ENCODE results near the gene KLHL29. TPM values are rescaled to one million over a fixed set of nuclear protein-coding genes. Genes with fewer than 3 reads are reported as not detected.

KLHL29 gene
- total RNA-seq, 1 donor from 2014 or later, result 15.1 TPM

DNA sequence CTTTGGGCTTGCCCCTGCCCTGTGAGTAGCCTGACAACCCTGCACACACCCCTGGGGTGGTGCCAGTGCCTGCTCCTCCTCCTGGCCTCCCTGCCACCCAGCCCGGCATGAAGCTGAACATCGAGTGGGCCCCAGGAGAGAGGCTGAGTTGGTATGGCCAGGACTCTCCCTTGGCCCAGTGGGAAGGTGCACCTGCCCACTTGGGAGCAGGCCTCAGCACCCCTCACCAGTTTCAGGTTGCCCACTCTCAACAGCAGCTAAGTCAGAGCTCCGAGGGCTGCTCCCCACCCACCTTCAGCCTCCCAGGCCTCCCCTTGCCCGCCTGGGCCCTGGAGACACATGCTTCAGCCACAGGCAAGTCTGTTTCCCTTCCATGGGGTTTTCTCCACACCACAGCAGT, 203.1 kb downstream of the KLHL29 start:
- intact Hi-C loops (cut with DNase I), result no loop called here
- TF ChIP-seq, protein P1, sequence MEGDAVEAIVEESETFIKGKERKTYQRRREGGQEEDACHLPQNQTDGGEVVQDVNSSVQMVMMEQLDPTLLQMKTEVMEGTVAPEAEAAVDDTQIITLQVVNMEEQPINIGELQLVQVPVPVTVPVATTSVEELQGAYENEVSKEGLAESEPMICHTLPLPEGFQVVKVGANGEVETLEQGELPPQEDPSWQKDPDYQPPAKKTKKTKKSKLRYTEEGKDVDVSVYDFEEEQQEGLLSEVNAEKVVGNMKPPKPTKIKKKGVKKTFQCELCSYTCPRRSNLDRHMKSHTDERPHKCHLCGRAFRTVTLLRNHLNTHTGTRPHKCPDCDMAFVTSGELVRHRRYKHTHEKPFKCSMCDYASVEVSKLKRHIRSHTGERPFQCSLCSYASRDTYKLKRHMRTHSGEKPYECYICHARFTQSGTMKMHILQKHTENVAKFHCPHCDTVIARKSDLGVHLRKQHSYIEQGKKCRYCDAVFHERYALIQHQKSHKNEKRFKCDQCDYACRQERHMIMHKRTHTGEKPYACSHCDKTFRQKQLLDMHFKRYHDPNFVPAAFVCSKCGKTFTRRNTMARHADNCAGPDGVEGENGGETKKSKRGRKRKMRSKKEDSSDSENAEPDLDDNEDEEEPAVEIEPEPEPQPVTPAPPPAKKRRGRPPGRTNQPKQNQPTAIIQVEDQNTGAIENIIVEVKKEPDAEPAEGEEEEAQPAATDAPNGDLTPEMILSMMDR (IDR thresholded peaks at IDR 0.05), result no peak
- Histone ChIP-seq H3K4me3 (no peak overlapping the region), H3K36me3 (no peaks in the 10 kb centered on the region), H3K27me3 (no peaks in the 10 kb centered on the region), H3K4me1 (no peaks in the 10 kb centered on the region), H3K27ac (no peak overlapping the region), H3K9me3 (no peaks in the 10 kb centered on the region)
- ATAC-seq (peak; percentile 8), DNase-seq (peak; percentile 51)

DNA sequence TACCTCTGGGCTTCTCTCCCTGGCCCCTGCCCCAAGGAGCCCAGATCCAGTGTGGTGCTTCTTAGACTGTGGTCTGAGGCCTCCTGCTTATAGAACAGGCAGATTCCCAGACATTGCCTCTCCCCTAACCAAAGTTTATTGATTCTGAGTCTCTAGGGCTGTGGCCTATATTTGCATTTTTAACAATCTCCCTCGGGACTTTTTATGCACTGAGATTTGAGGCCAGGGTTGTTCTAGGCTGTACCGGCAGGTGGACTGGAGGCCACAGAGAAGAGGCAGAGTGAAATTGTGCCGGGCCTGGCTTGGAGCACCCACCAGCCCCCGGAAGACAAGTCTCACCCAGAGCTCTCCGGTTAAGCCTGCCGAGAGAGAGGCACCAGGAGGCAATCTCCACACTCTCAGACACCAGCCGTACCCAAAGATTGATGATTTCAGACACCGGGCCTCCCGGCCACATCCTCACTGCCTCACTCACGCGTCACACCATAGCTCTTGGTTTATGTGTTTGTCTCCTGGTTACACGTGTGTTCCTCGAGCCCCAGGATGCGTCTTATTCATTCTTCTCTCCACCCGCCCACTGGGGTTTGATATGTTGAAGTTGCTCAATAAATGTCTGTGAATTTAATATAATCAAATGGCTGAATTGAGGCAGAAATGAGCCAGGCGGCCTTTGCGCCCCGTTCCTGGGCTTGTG, 203.7 kb downstream of the KLHL29 start:
- no peaks in the 10 kb centered on the region for H3K27me3 ChIP-seq
- no peaks in the 10 kb centered on the region for H3K4me1 ChIP-seq
- H3K9me3 ChIP-seq, result no peaks in the 10 kb centered on the region
- TF ChIP-seq, protein P1 (IDR thresholded peaks at IDR 0.05), result no peak
- DNase-seq, result peak; percentile 16
- no peak overlapping the region for H3K4me3 ChIP-seq
- intact Hi-C loops (cut with DNase I), result no loop called here
- no peak for ATAC-seq
- no peaks in the 10 kb centered on the region for H3K36me3 ChIP-seq
- no peak overlapping the region for H3K27ac ChIP-seq

DNA sequence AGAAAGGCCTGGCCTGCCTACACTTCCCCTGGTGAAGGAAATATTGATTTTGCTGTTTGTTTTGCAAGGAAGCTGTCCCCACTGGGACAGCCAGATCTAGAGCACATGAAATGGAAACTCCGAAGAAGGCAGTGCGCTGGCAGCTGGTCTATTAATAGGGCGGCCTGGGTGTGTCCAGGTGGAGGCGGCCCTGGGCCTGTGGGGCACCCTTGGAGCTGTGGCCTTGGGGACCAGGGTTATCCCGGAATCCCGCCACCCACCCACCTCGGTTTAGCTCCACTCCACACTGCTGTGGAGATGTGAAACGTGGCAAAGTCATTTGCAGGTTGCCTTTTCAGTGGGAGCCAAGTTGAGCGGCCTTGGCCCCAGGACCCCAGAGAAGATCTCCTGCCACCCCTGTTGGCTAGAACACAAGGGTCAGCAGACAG, 204.3 kb downstream of the KLHL29 start:
- no peaks in the 10 kb centered on the region for H3K27me3 ChIP-seq
- TF ChIP-seq, protein P1 (IDR thresholded peaks at IDR 0.05), result no peak
- ATAC-seq, result no peak
- H3K4me1 ChIP-seq, result no peaks in the 10 kb centered on the region
- no peak overlapping the region for H3K4me3 ChIP-seq
- no peak for DNase-seq
- H3K9me3 ChIP-seq, result no peaks in the 10 kb centered on the region
- intact Hi-C loops (cut with DNase I), result no loop called here
- no peak overlapping the region for H3K27ac ChIP-seq
- H3K36me3 ChIP-seq, result no peaks in the 10 kb centered on the region

DNA sequence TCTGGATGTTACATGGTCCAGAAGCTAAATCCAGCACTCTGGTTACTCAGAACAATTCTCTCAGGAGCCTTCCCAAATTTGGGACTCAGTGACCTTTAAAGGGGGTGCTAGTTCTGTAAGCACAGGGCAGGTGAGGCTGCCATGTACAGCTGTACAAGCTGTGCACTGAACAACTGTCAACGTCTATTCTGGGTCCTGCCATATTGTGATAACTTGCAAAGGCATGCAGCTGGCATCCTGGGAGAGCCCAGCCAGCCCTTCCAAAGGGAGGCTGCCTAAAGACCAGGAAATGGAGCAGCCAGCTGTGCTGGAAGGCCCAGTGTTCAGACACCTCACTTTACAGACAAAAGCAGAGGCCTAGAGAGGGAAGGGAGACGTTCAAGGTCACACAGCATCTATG, 204.8 kb downstream of the KLHL29 start:
- no peak for ATAC-seq
- DNase-seq, result no peak
- H3K36me3 ChIP-seq, result no peaks in the 10 kb centered on the region
- intact Hi-C loops (cut with DNase I), result no loop called here
- no peaks in the 10 kb centered on the region for H3K27me3 ChIP-seq
- no peaks in the 10 kb centered on the region for H3K9me3 ChIP-seq
- H3K4me3 ChIP-seq, result no peak overlapping the region
- TF ChIP-seq, protein P1 (IDR thresholded peaks at IDR 0.05), result no peak
- H3K27ac ChIP-seq, result no peak overlapping the region
- no peaks in the 10 kb centered on the region for H3K4me1 ChIP-seq

DNA sequence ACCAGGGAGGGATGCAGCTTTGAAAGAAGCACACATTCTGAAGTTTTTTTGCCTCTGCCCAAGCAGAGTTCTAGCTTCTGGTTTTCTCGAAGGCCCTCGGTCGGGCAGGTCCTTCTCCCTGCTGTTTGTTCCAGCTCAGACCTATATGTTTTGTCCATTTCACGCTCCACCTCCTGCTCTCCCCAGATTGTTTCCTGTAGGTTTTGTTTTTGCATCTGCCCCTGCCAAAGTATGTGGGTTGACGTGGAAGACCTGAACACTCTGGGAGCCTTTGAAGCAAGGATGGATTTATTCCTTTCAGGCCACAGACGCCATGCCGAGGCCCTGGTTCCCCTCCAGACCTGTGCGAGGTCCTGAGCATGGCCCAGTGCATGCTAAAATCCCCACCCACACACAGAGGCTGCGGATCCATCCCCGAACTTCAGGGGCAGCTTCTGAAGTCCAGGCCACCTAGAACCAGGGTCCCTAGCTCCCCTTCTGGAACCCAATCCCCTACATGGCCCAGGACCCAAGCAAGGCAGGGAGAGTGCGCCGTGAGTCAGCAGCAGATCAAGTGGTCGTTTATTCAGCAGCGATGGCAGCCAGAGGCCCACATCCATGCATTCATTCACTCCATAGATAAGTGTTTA, 205.4 kb downstream of the KLHL29 start:
- ATAC-seq (no peak), DNase-seq (peak; percentile 23)
- no peak overlapping the region for H3K4me3 ChIP-seq
- no peak overlapping the region for H3K27ac ChIP-seq
- TF ChIP-seq, protein P1 (IDR thresholded peaks at IDR 0.05), result no peak
- no peaks in the 10 kb centered on the region for H3K9me3 ChIP-seq
- H3K4me1 ChIP-seq, result no peaks in the 10 kb centered on the region
- H3K36me3 ChIP-seq, result no peaks in the 10 kb centered on the region
- no peaks in the 10 kb centered on the region for H3K27me3 ChIP-seq
- intact Hi-C loops (cut with DNase I), result no loop called here

Data from upper lobe of right lung (tissue), 1 donor.